SK-N-SH (cell line): ENCODE data around the gene MCTS1. TPM values are rescaled to one million over a fixed set of nuclear protein-coding genes. Genes with fewer than 3 reads are reported as not detected.

Experiments used
- CTCF ChIA-PET: fragments of 300-600, 350-600 bp; formaldehyde crosslinking; extraction: SDS; loops from one replicate; lab custom pipeline; 2021; lab: Yijun Ruan, JAX
- POLR2A ChIA-PET: fragments of 350-600 bp; sonication (Branson Sonifier 250); formaldehyde crosslinking; extraction: SDS; loops from one replicate; lab custom pipeline; 2020; ENCODE audit warnings: antibody characterized with exemption, inconsistent platforms; lab: Yijun Ruan, JAX
- DNase-seq: peaks from one replicate; pipeline ENCODE4 v3.0.0; 2012
- H2AFZ ChIP-seq: fragments of 200-600 bp; sonication (generic); 2 replicates; pipeline ENCODE4 v1.8.1; 2016; ENCODE audit warnings: antibody characterized with exemption, mild to moderate bottlenecking, low read depth
- H3F3A ChIP-seq: fragments of 200-600 bp; sonication (generic); replicated peaks from 2 replicates; pipeline ENCODE3; 2016; ENCODE audit warnings: antibody characterized with exemption, mild to moderate bottlenecking; ENCODE audit not compliant: insufficient read depth
- H3K27ac ChIP-seq, 2 experiments: fragments of 200-500 bp in 1 of 2; fragments of 200-600 bp in 1 of 2; sonication (Bioruptor generic) in 1 of 2; sonication (generic), shearing (Covaris generic) in 1 of 2; 2 replicates each; pipeline versions ENCODE4 v1.5.1 to v1.6.1; 2014 to 2016; ENCODE audit warnings: low read depth in 2 of 2, inconsistent platforms in 1 of 2, low read length in 1 of 2, mild to moderate bottlenecking in 1 of 2, mixed read lengths in 1 of 2
- H3K27me3 ChIP-seq: fragments of 200-600 bp; sonication (generic), shearing (Covaris generic); 2 replicates; pipeline ENCODE4 v1.6.1; 2016; ENCODE audit warnings: mixed run types; ENCODE audit not compliant: insufficient read depth
- H3K36me3 ChIP-seq, 2 experiments: fragments of 200-500 bp in 1 of 2; fragments of 200-600 bp in 1 of 2; sonication (Bioruptor generic) in 1 of 2; sonication (generic) in 1 of 2; replicated peaks in 1 of 2; 2 replicates each; pipeline versions ENCODE3 to v1.5.1; 2014 to 2016; ENCODE audit warnings: low read length in 1 of 2, mild to moderate bottlenecking in 1 of 2; ENCODE audit not compliant: insufficient read depth in 2 of 2, control insufficient read depth in 1 of 2
- H3K4me1 ChIP-seq, 2 experiments: fragments of 200-500 bp in 1 of 2; fragments of 200-600 bp in 1 of 2; sonication (Bioruptor generic) in 1 of 2; sonication (generic), shearing (Covaris generic) in 1 of 2; 2 replicates each; pipeline versions ENCODE4 v1.5.1 to v1.6.1; 2014 to 2016; ENCODE audit warnings: low read depth in 1 of 2, low read length in 1 of 2, mixed run types in 1 of 2; ENCODE audit not compliant: insufficient read depth in 2 of 2, control insufficient read depth in 1 of 2
- H3K4me2 ChIP-seq: fragments of 200-600 bp; sonication (generic), shearing (Covaris generic); 2 replicates; pipeline ENCODE4 v1.6.1; 2017; ENCODE audit warnings: mixed run types
- H3K4me3 ChIP-seq, 2 experiments: fragments of 200-500 bp in 1 of 2; fragments of 200-600 bp in 1 of 2; sonication (Bioruptor generic) in 1 of 2; sonication (generic), shearing (Covaris generic) in 1 of 2; 2 replicates each; pipeline versions ENCODE4 v1.5.1 to v1.8.1; 2014 to 2016; ENCODE audit warnings: low read depth in 2 of 2, inconsistent platforms in 1 of 2, low read length in 1 of 2, mild to moderate bottlenecking in 1 of 2, mixed read lengths in 1 of 2, moderate library complexity in 1 of 2
- H3K79me2 ChIP-seq: fragments of 200-600 bp; sonication (generic); 2 replicates; pipeline ENCODE4 v1.8.1; 2017; ENCODE audit warnings: mild to moderate bottlenecking; ENCODE audit not compliant: insufficient read depth
- H3K9ac ChIP-seq: fragments of 200-600 bp; sonication (generic); 2 replicates; pipeline ENCODE4 v1.6.1; 2017; ENCODE audit warnings: mixed run types
- H3K9me2 ChIP-seq: fragments of 200-600 bp; sonication (generic); 2 replicates; pipeline ENCODE4 v1.6.1; 2017; ENCODE audit warnings: mixed run types
- H3K9me3 ChIP-seq: fragments of 200-600 bp; sonication (generic); 2 replicates; pipeline ENCODE4 v1.6.1; 2017; ENCODE audit warnings: mixed run types, mild to moderate bottlenecking, moderate library complexity
- H4K20me1 ChIP-seq: fragments of 200-600 bp; sonication (generic); 2 replicates; pipeline ENCODE4 v1.6.1; 2017; ENCODE audit warnings: mild to moderate bottlenecking, mixed run types; ENCODE audit not compliant: insufficient read depth
- CHD2 ChIP-seq: fragments of 150-350 bp; IDR thresholded peaks from 2 replicates; pipeline ENCODE4 v1.6.1; 2018; ENCODE audit warnings: low read length; ENCODE audit not compliant: partially characterized antibody
- EZH2phosphoT487 ChIP-seq: fragments of 200-600 bp; sonication (generic); IDR thresholded peaks from 2 replicates; pipeline ENCODE4 v1.6.1; 2017; ENCODE audit warnings: low read depth, mixed run types, mild to moderate bottlenecking, antibody characterized with exemption, moderate library complexity, borderline replicate concordance
- FOSL2 ChIP-seq: IDR thresholded peaks from 2 replicates; pipeline ENCODE4 v1.4.0; 2012; ENCODE audit warnings: low read depth, mild to moderate bottlenecking, moderate library complexity, borderline replicate concordance
- JUND ChIP-seq: IDR thresholded peaks from 2 replicates; pipeline ENCODE4 v1.4.0; 2012
- NRF1 ChIP-seq: IDR thresholded peaks from 2 replicates; pipeline ENCODE4 v1.6.1; 2012; ENCODE audit warnings: low read depth, mild to moderate bottlenecking, low read length
- RFX5 ChIP-seq: IDR thresholded peaks from 2 replicates; pipeline ENCODE4 v1.6.1; 2012; ENCODE audit warnings: mild to moderate bottlenecking, improper control_type of control experiment, low read length
- SIN3A ChIP-seq: IDR thresholded peaks from 2 replicates; pipeline ENCODE4 v1.6.1; 2012; ENCODE audit warnings: low read depth, mild to moderate bottlenecking, low read length, moderate library complexity, borderline replicate concordance
- TCF12 ChIP-seq: IDR thresholded peaks from 2 replicates; pipeline ENCODE4 v1.4.0; 2012
- TEAD4 ChIP-seq: IDR thresholded peaks from 2 replicates; pipeline ENCODE4 v1.4.0; 2012; ENCODE audit warnings: mild to moderate bottlenecking, borderline replicate concordance; ENCODE audit not compliant: insufficient read depth
- YY1 ChIP-seq: IDR thresholded peaks from 2 replicates; pipeline ENCODE4 v1.4.0; 2012; ENCODE audit warnings: low read depth, mild to moderate bottlenecking
- WGBS: methylation state at CpG from one replicate; pipeline ENCODE4 v1.1.6; 2017; ENCODE audit warnings: low lambda C conversion rate; 5-methylcytosine and 5-hydroxymethylcytosine counted together
- polyA plus RNA-seq, 3 experiments: library from polyadenylated mRNA; depleted of rRNA; stranded (reverse); fragments of >200 nt; gene quantifications; 2 replicates each; pipeline ENCODE4 v1.2.3, GENCODE V29; 2012
- TF ChIP-seq, protein P1 (sequence below): fragments of 200-600 bp; sonication (generic); IDR thresholded peaks from 2 replicates; pipeline ENCODE4 v1.6.1; 2017; ENCODE audit warnings: antibody characterized with exemption, mild to moderate bottlenecking, moderate library complexity
- TF ChIP-seq, protein P2 (sequence below): IDR thresholded peaks from 2 replicates; pipeline ENCODE4 v1.4.0; 2012; ENCODE audit warnings: low read depth, borderline replicate concordance
- TF ChIP-seq, protein P3 (sequence below): IDR thresholded peaks from 2 replicates; pipeline ENCODE4 v1.4.0; 2012; ENCODE audit warnings: low read depth
- TF ChIP-seq, protein P4 (sequence below): fragments of 150-350 bp; IDR thresholded peaks from 2 replicates; pipeline ENCODE4 v1.6.1; 2016; ENCODE audit warnings: mild to moderate bottlenecking, low read depth, low read length

Gene MCTS1
- polyA plus RNA-seq, 1 of the 3 experiments (the other 2 are of a cell fraction), result 62.1 TPM

DNA sequence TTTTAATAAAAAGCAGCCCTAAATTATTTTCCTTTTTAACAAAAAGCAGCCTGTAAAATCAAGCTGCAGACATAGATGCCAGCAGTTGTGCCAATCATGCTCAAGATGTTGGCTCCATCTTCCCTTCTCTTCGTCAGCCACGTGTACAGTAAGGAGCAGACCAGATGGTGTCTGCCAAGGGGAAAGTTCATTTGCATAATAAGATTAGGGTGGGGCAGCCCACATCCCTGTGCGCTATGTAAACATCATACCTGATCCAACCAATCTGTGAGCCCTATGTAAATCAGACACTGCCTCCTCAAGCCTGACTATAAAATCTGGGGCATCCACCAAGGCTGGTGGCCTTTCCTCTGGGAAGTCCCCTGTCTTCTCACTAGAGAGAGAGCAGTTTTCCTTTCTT lies 49.1 kb downstream of the MCTS1 start:
- H4K20me1 ChIP-seq, result no peaks in the 10 kb centered on the region
- H2AFZ ChIP-seq, result no peak overlapping the region
- H3K9me3 ChIP-seq, result no peaks in the 10 kb centered on the region
- H3K9me2 ChIP-seq, result no peaks in the 10 kb centered on the region
- TF ChIP-seq, protein P1, sequence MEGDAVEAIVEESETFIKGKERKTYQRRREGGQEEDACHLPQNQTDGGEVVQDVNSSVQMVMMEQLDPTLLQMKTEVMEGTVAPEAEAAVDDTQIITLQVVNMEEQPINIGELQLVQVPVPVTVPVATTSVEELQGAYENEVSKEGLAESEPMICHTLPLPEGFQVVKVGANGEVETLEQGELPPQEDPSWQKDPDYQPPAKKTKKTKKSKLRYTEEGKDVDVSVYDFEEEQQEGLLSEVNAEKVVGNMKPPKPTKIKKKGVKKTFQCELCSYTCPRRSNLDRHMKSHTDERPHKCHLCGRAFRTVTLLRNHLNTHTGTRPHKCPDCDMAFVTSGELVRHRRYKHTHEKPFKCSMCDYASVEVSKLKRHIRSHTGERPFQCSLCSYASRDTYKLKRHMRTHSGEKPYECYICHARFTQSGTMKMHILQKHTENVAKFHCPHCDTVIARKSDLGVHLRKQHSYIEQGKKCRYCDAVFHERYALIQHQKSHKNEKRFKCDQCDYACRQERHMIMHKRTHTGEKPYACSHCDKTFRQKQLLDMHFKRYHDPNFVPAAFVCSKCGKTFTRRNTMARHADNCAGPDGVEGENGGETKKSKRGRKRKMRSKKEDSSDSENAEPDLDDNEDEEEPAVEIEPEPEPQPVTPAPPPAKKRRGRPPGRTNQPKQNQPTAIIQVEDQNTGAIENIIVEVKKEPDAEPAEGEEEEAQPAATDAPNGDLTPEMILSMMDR, result no peak
- TF ChIP-seq EZH2phosphoT487 (no peak), FOSL2 (no peak), JUND (no peak), TCF12 (no peak), RFX5 (no peak), NRF1 (no peak), YY1 (no peak), SIN3A (no peak), CHD2 (no peak), TEAD4 (no peak)
- TF ChIP-seq, protein P2, sequence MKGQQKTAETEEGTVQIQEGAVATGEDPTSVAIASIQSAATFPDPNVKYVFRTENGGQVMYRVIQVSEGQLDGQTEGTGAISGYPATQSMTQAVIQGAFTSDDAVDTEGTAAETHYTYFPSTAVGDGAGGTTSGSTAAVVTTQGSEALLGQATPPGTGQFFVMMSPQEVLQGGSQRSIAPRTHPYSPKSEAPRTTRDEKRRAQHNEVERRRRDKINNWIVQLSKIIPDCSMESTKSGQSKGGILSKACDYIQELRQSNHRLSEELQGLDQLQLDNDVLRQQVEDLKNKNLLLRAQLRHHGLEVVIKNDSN, result no peak
- TF ChIP-seq, protein P3, sequence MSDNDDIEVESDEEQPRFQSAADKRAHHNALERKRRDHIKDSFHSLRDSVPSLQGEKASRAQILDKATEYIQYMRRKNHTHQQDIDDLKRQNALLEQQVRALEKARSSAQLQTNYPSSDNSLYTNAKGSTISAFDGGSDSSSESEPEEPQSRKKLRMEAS, result no peak
- TF ChIP-seq, protein P4, sequence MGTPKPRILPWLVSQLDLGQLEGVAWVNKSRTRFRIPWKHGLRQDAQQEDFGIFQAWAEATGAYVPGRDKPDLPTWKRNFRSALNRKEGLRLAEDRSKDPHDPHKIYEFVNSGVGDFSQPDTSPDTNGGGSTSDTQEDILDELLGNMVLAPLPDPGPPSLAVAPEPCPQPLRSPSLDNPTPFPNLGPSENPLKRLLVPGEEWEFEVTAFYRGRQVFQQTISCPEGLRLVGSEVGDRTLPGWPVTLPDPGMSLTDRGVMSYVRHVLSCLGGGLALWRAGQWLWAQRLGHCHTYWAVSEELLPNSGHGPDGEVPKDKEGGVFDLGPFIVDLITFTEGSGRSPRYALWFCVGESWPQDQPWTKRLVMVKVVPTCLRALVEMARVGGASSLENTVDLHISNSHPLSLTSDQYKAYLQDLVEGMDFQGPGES, result no peak
- DNase-seq, result no peak
- no peak overlapping the region for H3K4me2 ChIP-seq
- no peaks in the 10 kb centered on the region for H3K79me2 ChIP-seq
- H3K36me3 ChIP-seq, result no peaks in the 10 kb centered on the region
- ChIA-PET CTCF (interaction anchor here (1.9 kb wide), 1 partner anchor 11 kb away, joined by 8 read pairs; no protein-coding TSS in a partner anchor), POLR2A (interaction anchor here (0.6 kb wide), 1 partner anchor 930 kb away, joined by 4 read pairs; no protein-coding TSS in a partner anchor)
- H3K27ac ChIP-seq, result no peak overlapping the region
- no peaks in the 10 kb centered on the region for H3K4me1 ChIP-seq
- no peak overlapping the region for H3K9ac ChIP-seq
- WGBS, result 41% methylated on average over 3 of the region's 3 CpGs
- peaks cover 4% of the 10 kb centered on the region for H3F3A ChIP-seq
- no peak overlapping the region for H3K4me3 ChIP-seq
- H3K27me3 ChIP-seq, result peaks cover 6% of the 10 kb centered on the region; the same call in 1 of the 2 replicates
